GM23338 (cell line): Measurements from ENCODE around the gene AIM2.

Experiments used
- CREB1 ChIP-seq: fragments of 250-450 bp; sonication (Bioruptor Pico); IDR thresholded peaks from 2 replicates; pipeline ENCODE4 v1.5.0; 2020; ENCODE audit warnings: low read depth, mild to moderate bottlenecking, moderate library complexity
- EZH2 ChIP-seq: fragments of 200-600 bp; sonication (generic); IDR thresholded peaks from one replicate; pipeline ENCODE4 v1.8.0; 2017; ENCODE audit warnings: antibody characterized with exemption, mild to moderate bottlenecking, low read depth; ENCODE audit not compliant: unreplicated experiment
- EZH2phosphoT487 ChIP-seq: fragments of 200-600 bp; sonication (generic); IDR thresholded peaks from one replicate; pipeline ENCODE4 v1.8.1; 2018; ENCODE audit warnings: antibody characterized with exemption; ENCODE audit not compliant: unreplicated experiment
- JUNB ChIP-seq: IDR thresholded peaks from one replicate; pipeline ENCODE4 v1.6.1; 2016; ENCODE audit warnings: antibody characterized with exemption; ENCODE audit not compliant: unreplicated experiment
- NANOG ChIP-seq: IDR thresholded peaks from 2 replicates; pipeline ENCODE4 v1.6.1; 2016; ENCODE audit warnings: antibody characterized with exemption, borderline replicate concordance
- POLR2AphosphoS5 ChIP-seq: IDR thresholded peaks from 2 replicates; pipeline ENCODE4 v1.6.1; 2016; ENCODE audit warnings: antibody characterized with exemption, low read depth
- STAT1 ChIP-seq: IDR thresholded peaks from one replicate; pipeline ENCODE4 v1.6.1; 2016; ENCODE audit warnings: antibody characterized with exemption; ENCODE audit not compliant: unreplicated experiment
- ZNF114 ChIP-seq: fragments of 250-450 bp; sonication (Bioruptor Pico); IDR thresholded peaks from 2 replicates; pipeline ENCODE4 v1.5.0; 2020; ENCODE audit warnings: mild to moderate bottlenecking, moderate library complexity
- ZNF331 ChIP-seq: fragments of 250-450 bp; sonication (Bioruptor Pico); IDR thresholded peaks from 2 replicates; pipeline ENCODE4 v1.5.0; 2020; ENCODE audit warnings: low read depth, mild to moderate bottlenecking, moderate library complexity
- TF ChIP-seq, protein P1 (sequence below), 2 experiments: fragments of 200-600 bp in 1 of 2; sonication (generic) in 1 of 2; conservative IDR thresholded peaks; 2 replicates each; pipeline versions ENCODE4 v1.5.1 to v1.6.1; 2016 to 2017; ENCODE audit warnings: antibody characterized with exemption in 2 of 2, low read depth in 2 of 2, mild to moderate bottlenecking in 2 of 2, moderate library complexity in 1 of 2
- TF ChIP-seq, protein P2 (sequence below): IDR thresholded peaks from one replicate; pipeline ENCODE4 v1.6.1; 2018; ENCODE audit warnings: antibody characterized with exemption; ENCODE audit not compliant: unreplicated experiment
- TF ChIP-seq, protein P3 (sequence below): IDR thresholded peaks from 2 replicates; pipeline ENCODE4 v1.6.1; 2016; ENCODE audit warnings: antibody characterized with exemption
- TF ChIP-seq, protein P4 (sequence below): fragments of 250-450 bp; sonication (Bioruptor Pico); IDR thresholded peaks from 2 replicates; pipeline ENCODE4 v1.5.0; 2020; ENCODE audit warnings: mild to moderate bottlenecking, moderate library complexity

DNA sequence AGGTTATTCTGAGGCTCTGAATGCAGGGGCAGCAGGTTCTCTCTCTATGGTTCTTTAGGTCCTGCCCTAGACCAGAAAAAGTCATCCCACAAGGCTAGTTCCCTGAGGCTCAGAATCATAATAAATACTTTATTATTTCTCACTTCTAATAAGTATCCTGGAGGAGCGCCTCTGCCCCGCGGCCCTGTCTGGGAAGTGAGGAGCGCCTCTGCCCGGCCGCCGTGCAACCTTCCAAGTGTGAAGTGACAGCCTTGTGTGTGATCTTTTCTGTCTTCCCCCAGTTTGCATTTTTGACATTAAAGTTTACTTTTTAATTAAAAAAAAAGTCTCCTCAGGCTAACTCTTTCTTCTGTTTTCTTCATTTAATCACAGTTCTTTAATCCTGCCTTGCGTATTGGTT, 11.5 kb downstream of the AIM2 start:
- TF ChIP-seq, protein P1, sequence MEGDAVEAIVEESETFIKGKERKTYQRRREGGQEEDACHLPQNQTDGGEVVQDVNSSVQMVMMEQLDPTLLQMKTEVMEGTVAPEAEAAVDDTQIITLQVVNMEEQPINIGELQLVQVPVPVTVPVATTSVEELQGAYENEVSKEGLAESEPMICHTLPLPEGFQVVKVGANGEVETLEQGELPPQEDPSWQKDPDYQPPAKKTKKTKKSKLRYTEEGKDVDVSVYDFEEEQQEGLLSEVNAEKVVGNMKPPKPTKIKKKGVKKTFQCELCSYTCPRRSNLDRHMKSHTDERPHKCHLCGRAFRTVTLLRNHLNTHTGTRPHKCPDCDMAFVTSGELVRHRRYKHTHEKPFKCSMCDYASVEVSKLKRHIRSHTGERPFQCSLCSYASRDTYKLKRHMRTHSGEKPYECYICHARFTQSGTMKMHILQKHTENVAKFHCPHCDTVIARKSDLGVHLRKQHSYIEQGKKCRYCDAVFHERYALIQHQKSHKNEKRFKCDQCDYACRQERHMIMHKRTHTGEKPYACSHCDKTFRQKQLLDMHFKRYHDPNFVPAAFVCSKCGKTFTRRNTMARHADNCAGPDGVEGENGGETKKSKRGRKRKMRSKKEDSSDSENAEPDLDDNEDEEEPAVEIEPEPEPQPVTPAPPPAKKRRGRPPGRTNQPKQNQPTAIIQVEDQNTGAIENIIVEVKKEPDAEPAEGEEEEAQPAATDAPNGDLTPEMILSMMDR (conservative IDR thresholded peaks at IDR 0.05; ENCODE audit: low read depth in 2 of 2), result no peak
- TF ChIP-seq EZH2, result no peak
- no peak for TF ChIP-seq POLR2AphosphoS5
- TF ChIP-seq, protein P2, sequence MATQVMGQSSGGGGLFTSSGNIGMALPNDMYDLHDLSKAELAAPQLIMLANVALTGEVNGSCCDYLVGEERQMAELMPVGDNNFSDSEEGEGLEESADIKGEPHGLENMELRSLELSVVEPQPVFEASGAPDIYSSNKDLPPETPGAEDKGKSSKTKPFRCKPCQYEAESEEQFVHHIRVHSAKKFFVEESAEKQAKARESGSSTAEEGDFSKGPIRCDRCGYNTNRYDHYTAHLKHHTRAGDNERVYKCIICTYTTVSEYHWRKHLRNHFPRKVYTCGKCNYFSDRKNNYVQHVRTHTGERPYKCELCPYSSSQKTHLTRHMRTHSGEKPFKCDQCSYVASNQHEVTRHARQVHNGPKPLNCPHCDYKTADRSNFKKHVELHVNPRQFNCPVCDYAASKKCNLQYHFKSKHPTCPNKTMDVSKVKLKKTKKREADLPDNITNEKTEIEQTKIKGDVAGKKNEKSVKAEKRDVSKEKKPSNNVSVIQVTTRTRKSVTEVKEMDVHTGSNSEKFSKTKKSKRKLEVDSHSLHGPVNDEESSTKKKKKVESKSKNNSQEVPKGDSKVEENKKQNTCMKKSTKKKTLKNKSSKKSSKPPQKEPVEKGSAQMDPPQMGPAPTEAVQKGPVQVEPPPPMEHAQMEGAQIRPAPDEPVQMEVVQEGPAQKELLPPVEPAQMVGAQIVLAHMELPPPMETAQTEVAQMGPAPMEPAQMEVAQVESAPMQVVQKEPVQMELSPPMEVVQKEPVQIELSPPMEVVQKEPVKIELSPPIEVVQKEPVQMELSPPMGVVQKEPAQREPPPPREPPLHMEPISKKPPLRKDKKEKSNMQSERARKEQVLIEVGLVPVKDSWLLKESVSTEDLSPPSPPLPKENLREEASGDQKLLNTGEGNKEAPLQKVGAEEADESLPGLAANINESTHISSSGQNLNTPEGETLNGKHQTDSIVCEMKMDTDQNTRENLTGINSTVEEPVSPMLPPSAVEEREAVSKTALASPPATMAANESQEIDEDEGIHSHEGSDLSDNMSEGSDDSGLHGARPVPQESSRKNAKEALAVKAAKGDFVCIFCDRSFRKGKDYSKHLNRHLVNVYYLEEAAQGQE, result no peak
- no peak for TF ChIP-seq CREB1 (CRISPR knock-in tag)
- no peak for TF ChIP-seq NANOG
- TF ChIP-seq EZH2phosphoT487, result no peak
- TF ChIP-seq, protein P3, sequence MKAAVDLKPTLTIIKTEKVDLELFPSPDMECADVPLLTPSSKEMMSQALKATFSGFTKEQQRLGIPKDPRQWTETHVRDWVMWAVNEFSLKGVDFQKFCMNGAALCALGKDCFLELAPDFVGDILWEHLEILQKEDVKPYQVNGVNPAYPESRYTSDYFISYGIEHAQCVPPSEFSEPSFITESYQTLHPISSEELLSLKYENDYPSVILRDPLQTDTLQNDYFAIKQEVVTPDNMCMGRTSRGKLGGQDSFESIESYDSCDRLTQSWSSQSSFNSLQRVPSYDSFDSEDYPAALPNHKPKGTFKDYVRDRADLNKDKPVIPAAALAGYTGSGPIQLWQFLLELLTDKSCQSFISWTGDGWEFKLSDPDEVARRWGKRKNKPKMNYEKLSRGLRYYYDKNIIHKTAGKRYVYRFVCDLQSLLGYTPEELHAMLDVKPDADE, result no peak
- TF ChIP-seq ZNF331 (CRISPR knock-in tag), result no peak
- no peak for TF ChIP-seq JUNB
- TF ChIP-seq, protein P4, sequence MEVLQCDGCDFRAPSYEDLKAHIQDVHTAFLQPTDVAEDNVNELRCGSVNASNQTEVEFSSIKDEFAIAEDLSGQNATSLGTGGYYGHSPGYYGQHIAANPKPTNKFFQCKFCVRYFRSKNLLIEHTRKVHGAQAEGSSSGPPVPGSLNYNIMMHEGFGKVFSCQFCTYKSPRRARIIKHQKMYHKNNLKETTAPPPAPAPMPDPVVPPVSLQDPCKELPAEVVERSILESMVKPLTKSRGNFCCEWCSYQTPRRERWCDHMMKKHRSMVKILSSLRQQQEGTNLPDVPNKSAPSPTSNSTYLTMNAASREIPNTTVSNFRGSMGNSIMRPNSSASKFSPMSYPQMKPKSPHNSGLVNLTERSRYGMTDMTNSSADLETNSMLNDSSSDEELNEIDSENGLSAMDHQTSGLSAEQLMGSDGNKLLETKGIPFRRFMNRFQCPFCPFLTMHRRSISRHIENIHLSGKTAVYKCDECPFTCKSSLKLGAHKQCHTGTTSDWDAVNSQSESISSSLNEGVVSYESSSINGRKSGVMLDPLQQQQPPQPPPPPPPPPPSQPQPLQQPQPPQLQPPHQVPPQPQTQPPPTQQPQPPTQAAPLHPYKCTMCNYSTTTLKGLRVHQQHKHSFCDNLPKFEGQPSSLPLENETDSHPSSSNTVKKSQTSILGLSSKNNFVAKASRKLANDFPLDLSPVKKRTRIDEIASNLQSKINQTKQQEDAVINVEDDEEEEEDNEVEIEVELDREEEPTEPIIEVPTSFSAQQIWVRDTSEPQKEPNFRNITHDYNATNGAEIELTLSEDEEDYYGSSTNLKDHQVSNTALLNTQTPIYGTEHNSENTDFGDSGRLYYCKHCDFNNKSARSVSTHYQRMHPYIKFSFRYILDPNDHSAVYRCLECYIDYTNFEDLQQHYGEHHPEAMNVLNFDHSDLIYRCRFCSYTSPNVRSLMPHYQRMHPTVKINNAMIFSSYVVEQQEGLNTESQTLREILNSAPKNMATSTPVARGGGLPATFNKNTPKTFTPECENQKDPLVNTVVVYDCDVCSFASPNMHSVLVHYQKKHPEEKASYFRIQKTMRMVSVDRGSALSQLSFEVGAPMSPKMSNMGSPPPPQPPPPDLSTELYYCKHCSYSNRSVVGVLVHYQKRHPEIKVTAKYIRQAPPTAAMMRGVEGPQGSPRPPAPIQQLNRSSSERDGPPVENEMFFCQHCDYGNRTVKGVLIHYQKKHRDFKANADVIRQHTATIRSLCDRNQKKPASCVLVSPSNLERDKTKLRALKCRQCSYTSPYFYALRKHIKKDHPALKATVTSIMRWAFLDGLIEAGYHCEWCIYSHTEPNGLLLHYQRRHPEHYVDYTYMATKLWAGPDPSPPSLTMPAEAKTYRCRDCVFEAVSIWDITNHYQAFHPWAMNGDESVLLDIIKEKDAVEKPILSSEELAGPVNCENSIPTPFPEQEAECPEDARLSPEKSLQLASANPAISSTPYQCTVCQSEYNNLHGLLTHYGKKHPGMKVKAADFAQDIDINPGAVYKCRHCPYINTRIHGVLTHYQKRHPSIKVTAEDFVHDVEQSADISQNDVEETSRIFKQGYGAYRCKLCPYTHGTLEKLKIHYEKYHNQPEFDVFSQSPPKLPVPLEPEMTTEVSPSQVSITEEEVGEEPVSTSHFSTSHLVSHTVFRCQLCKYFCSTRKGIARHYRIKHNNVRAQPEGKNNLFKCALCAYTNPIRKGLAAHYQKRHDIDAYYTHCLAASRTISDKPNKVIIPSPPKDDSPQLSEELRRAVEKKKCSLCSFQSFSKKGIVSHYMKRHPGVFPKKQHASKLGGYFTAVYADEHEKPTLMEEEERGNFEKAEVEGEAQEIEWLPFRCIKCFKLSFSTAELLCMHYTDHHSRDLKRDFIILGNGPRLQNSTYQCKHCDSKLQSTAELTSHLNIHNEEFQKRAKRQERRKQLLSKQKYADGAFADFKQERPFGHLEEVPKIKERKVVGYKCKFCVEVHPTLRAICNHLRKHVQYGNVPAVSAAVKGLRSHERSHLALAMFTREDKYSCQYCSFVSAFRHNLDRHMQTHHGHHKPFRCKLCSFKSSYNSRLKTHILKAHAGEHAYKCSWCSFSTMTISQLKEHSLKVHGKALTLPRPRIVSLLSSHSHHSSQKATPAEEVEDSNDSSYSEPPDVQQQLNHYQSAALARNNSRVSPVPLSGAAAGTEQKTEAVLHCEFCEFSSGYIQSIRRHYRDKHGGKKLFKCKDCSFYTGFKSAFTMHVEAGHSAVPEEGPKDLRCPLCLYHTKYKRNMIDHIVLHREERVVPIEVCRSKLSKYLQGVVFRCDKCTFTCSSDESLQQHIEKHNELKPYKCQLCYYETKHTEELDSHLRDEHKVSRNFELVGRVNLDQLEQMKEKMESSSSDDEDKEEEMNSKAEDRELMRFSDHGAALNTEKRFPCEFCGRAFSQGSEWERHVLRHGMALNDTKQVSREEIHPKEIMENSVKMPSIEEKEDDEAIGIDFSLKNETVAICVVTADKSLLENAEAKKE (CRISPR knock-in tag), result no peak
- TF ChIP-seq STAT1, result no peak
- TF ChIP-seq ZNF114 (CRISPR knock-in tag), result no peak
